Parietal lobe (tissue), 1 donor: ENCODE data around the gene ASCC3. TPM values are rescaled to one million over a fixed set of nuclear protein-coding genes. Genes with fewer than 3 reads are reported as not detected.

Experiments used
- total RNA-seq: library from RNA; depleted of rRNA; stranded (reverse); fragments of >200 nt; gene quantifications from one replicate; pipeline ENCODE4 v1.2.3, GENCODE V29; 2014

The ASCC3 gene
- 42.6 TPM for total RNA-seq

GRCh38 chr6:100880853-100881706 is at the start of gene ASCC3:
TSS of gene ASCC3 (minus strand) at chr6:100881329. CDS start at chr6:100867997, 13,332 bp downstream.

GRCh38 chr6:100464903-100465700 is 416.0 kb downstream of the ASCC3 start, which contains the start of gene SIM1:
TSS of gene SIM1 (minus strand) at chr6:100464921. CDS start at chr6:100463468, 1,453 bp downstream.

